ENCODE data around the gene CROT. TPM values are rescaled to one million over a fixed set of nuclear protein-coding genes. Genes with fewer than 3 reads are reported as not detected.

The CROT gene
- total RNA-seq, 1 experiment from 2014 or later = 0.80 TPM

Other genes with a start within 250 kb of the CROT start
- gene DMTF1, start 193.2 kb upstream of the CROT start, total RNA-seq (2014; rRNA removed; shearing (Covaris generic)) = 70.7 and 74.4 TPM in 2 replicates
- 25.9 and 28.9 TPM in 2 replicates for gene TMEM243, start 125.9 kb upstream of the CROT start, total RNA-seq (2014; rRNA removed; shearing (Covaris generic))
- gene ABCB4, start 130.0 kb downstream of the CROT start, total RNA-seq (2014; rRNA removed; shearing (Covaris generic)) = 0.69 and 0.85 TPM in 2 replicates

Measured in H7 (cell line).